SK-N-SH treated with all-trans-retinoic acid at 6 μM for 48 hours (cell line): Measurements from ENCODE around the gene TST.

Source experiments
- ATAC-seq: fragments of 200-7000 bp; cut with Tn5 transposase; 3 replicates; pipeline ENCODE4 v1.9.1; 2020; ENCODE audit warnings: mild to moderate bottlenecking, moderate library complexity
- ARNTL ChIP-seq: fragments of 450-650 bp; formaldehyde crosslinking; IDR thresholded peaks from 2 replicates; pipeline ENCODE4 v1.5.0; 2020; ENCODE audit warnings: low read depth, mild to moderate bottlenecking, moderate library complexity, borderline replicate concordance
- CSDC2 ChIP-seq: fragments of 250-450 bp; sonication (Bioruptor Pico); IDR thresholded peaks from 2 replicates; pipeline ENCODE4 v1.5.0; 2020; ENCODE audit warnings: mild to moderate bottlenecking, moderate library complexity
- ESRRG ChIP-seq: fragments of 250-450 bp; sonication (Bioruptor Pico); IDR thresholded peaks from 2 replicates; pipeline ENCODE4 v1.6.1; 2021; ENCODE audit warnings: mild to moderate bottlenecking
- GLIS3 ChIP-seq: fragments of 250-450 bp; sonication (Bioruptor Pico); IDR thresholded peaks from 2 replicates; pipeline ENCODE4 v1.5.0; 2020; ENCODE audit warnings: mild to moderate bottlenecking, moderate library complexity
- ISL1 ChIP-seq: fragments of 250-450 bp; sonication (Bioruptor Pico); IDR thresholded peaks from 2 replicates; pipeline ENCODE4 v2.1.2; 2022; ENCODE audit warnings: mild to moderate bottlenecking, moderate library complexity
- OSR1 ChIP-seq: fragments of 250-450 bp; sonication (Bioruptor Pico); IDR thresholded peaks from 2 replicates; pipeline ENCODE4 v1.8.0; 2022; ENCODE audit warnings: moderate library complexity, mild to moderate bottlenecking, inconsistent platforms
- PPARA ChIP-seq: fragments of 250-450 bp; sonication (Bioruptor Pico); IDR thresholded peaks from 2 replicates; pipeline ENCODE4 v1.5.0; 2020; ENCODE audit warnings: mild to moderate bottlenecking, borderline replicate concordance
- RARB ChIP-seq: fragments of 250-450 bp; sonication (Bioruptor Pico); IDR thresholded peaks from 2 replicates; pipeline ENCODE4 v1.8.0; 2021; ENCODE audit warnings: mild to moderate bottlenecking, moderate library complexity
- SNAI2 ChIP-seq: fragments of 250-450 bp; sonication (Bioruptor Pico); IDR thresholded peaks from 2 replicates; pipeline ENCODE4 v1.5.0; 2020; ENCODE audit warnings: mild to moderate bottlenecking, moderate library complexity
- TCF4 ChIP-seq: fragments of 250-450 bp; sonication (Bioruptor Pico); IDR thresholded peaks from 2 replicates; pipeline ENCODE4 v1.8.0; 2021; ENCODE audit warnings: mild to moderate bottlenecking, moderate library complexity, borderline replicate concordance
- TOX ChIP-seq: fragments of 250-450 bp; sonication (Bioruptor Pico); IDR thresholded peaks from 2 replicates; pipeline ENCODE4 v1.8.0; 2021; ENCODE audit warnings: mild to moderate bottlenecking, moderate library complexity, borderline replicate concordance
- ZC3H10 ChIP-seq: fragments of 250-450 bp; sonication (Bioruptor Pico); IDR thresholded peaks from 2 replicates; pipeline ENCODE4 v1.5.1; 2021; ENCODE audit warnings: mild to moderate bottlenecking, moderate library complexity
- ZFP3 ChIP-seq: fragments of 250-450 bp; sonication (Bioruptor Pico); IDR thresholded peaks from 2 replicates; pipeline ENCODE4 v1.5.0; 2020; ENCODE audit warnings: mild to moderate bottlenecking, moderate library complexity
- ZFP30 ChIP-seq: fragments of 450-650 bp; formaldehyde crosslinking; IDR thresholded peaks from 2 replicates; pipeline ENCODE4 v1.5.0; 2022; ENCODE audit warnings: mild to moderate bottlenecking, moderate library complexity
- ZNF565 ChIP-seq: fragments of 450-650 bp; formaldehyde crosslinking; conservative IDR thresholded peaks from 2 replicates; pipeline ENCODE4 v1.5.0; 2020; ENCODE audit warnings: low read depth, mild to moderate bottlenecking, moderate library complexity
- ZNF8 ChIP-seq: fragments of 450-650 bp; formaldehyde crosslinking; IDR thresholded peaks from 2 replicates; pipeline ENCODE4 v1.5.0; 2020; ENCODE audit warnings: mild to moderate bottlenecking, moderate library complexity
- TF ChIP-seq, protein P1 (sequence below): fragments of 250-450 bp; sonication (Bioruptor Pico); IDR thresholded peaks from 2 replicates; pipeline ENCODE4 v1.8.0; 2021; ENCODE audit warnings: low read depth, mild to moderate bottlenecking, moderate library complexity, borderline replicate concordance
- TF ChIP-seq, protein P2 (sequence below): fragments of 250-450 bp; sonication (Bioruptor Pico); IDR thresholded peaks from 2 replicates; pipeline ENCODE4 v1.5.1; 2020; ENCODE audit warnings: low read depth, mild to moderate bottlenecking, moderate library complexity
- TF ChIP-seq, protein P3 (sequence below): fragments of 250-450 bp; sonication (Bioruptor Pico); IDR thresholded peaks from 2 replicates; pipeline ENCODE4 v1.8.0; 2020; ENCODE audit warnings: mild to moderate bottlenecking, moderate library complexity, borderline replicate concordance
- TF ChIP-seq, protein P4 (sequence below): fragments of 250-450 bp; sonication (Bioruptor Pico); IDR thresholded peaks from 2 replicates; pipeline ENCODE4 v1.5.1; 2021; ENCODE audit warnings: mild to moderate bottlenecking, moderate library complexity
- TF ChIP-seq, protein P5 (sequence below): fragments of 250-450 bp; sonication (Bioruptor Pico); IDR thresholded peaks from 2 replicates; pipeline ENCODE4 v1.5.0; 2020; ENCODE audit warnings: mild to moderate bottlenecking, moderate library complexity

The TST gene

DNA sequence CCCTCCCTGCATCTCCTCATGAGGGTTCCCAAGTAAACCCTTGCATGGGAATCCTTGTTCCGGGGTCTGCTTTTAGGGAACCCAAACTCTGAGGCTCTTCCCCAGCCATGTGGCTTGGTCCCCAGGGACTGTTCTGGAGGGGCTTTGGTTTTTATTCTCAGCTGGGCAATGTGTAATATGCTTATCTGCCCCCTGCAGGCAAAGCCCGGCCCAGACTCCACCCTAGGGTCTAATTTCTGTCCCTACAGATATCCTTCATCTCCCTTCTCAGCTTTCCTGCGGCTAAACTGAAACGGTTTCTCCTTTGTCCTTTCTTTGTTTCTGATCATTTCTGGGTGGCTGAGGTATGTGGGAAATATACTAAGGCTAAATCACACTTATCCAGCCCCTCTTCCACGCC lies 37.1 kb downstream of the TST start (continued):
- TF ChIP-seq, protein P1, sequence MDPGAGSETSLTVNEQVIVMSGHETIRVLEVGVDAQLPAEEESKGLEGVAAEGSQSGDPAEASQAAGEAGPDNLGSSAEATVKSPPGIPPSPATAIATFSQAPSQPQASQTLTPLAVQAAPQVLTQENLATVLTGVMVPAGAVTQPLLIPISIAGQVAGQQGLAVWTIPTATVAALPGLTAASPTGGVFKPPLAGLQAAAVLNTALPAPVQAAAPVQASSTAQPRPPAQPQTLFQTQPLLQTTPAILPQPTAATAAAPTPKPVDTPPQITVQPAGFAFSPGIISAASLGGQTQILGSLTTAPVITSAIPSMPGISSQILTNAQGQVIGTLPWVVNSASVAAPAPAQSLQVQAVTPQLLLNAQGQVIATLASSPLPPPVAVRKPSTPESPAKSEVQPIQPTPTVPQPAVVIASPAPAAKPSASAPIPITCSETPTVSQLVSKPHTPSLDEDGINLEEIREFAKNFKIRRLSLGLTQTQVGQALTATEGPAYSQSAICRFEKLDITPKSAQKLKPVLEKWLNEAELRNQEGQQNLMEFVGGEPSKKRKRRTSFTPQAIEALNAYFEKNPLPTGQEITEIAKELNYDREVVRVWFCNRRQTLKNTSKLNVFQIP (CRISPR knock-in tag), result no peak

DNA sequence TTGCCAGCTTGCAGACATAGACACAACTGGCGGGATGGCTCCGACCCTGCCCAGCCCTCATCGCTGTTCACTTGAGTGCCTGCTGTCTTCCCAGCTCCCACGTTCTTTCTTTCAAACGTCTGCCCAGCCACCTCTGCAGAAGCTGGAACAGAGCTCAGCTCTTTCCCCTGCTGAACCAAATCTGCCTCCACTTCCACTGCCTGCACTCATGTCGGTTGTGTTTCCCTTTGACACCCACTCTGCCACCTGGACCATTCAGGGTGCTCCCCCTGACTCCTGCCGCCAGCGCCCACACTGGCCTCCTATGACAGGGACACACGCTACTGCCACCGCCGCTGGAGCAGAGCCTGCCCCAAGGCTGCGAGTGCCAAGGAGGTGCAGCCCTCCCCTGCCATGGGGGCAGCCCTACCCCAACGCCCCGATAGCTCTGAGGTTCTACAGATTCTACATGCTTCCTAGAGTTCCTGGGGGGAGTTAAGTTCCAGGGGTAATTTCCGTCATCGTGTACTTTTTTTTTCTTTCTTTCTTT lies 37.9 kb downstream of the TST start:
- TF ChIP-seq TOX (no peak), ESRRG (CRISPR knock-in tag) (no peak), OSR1 (no peak), SNAI2 (CRISPR knock-in tag) (no peak), ZC3H10 (CRISPR knock-in tag) (no peak), TCF4 (CRISPR knock-in tag) (no peak), ZNF8 (CRISPR knock-in tag) (no peak), ZFP30 (CRISPR knock-in tag) (no peak), ISL1 (no peak), ZFP3 (CRISPR knock-in tag) (no peak), PPARA (no peak), CSDC2 (CRISPR knock-in tag) (no peak), RARB (CRISPR knock-in tag) (no peak)
- TF ChIP-seq, protein P1 (CRISPR knock-in tag), result no peak
- TF ChIP-seq, protein P2, sequence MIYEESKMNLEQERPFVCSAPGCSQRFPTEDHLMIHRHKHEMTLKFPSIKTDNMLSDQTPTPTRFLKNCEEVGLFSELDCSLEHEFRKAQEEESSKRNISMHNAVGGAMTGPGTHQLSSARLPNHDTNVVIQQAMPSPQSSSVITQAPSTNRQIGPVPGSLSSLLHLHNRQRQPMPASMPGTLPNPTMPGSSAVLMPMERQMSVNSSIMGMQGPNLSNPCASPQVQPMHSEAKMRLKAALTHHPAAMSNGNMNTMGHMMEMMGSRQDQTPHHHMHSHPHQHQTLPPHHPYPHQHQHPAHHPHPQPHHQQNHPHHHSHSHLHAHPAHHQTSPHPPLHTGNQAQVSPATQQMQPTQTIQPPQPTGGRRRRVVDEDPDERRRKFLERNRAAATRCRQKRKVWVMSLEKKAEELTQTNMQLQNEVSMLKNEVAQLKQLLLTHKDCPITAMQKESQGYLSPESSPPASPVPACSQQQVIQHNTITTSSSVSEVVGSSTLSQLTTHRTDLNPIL (CRISPR knock-in tag), result no peak
- TF ChIP-seq, protein P3, sequence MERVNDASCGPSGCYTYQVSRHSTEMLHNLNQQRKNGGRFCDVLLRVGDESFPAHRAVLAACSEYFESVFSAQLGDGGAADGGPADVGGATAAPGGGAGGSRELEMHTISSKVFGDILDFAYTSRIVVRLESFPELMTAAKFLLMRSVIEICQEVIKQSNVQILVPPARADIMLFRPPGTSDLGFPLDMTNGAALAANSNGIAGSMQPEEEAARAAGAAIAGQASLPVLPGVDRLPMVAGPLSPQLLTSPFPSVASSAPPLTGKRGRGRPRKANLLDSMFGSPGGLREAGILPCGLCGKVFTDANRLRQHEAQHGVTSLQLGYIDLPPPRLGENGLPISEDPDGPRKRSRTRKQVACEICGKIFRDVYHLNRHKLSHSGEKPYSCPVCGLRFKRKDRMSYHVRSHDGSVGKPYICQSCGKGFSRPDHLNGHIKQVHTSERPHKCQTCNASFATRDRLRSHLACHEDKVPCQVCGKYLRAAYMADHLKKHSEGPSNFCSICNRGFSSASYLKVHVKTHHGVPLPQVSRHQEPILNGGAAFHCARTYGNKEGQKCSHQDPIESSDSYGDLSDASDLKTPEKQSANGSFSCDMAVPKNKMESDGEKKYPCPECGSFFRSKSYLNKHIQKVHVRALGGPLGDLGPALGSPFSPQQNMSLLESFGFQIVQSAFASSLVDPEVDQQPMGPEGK, result no peak
- TF ChIP-seq, protein P4, sequence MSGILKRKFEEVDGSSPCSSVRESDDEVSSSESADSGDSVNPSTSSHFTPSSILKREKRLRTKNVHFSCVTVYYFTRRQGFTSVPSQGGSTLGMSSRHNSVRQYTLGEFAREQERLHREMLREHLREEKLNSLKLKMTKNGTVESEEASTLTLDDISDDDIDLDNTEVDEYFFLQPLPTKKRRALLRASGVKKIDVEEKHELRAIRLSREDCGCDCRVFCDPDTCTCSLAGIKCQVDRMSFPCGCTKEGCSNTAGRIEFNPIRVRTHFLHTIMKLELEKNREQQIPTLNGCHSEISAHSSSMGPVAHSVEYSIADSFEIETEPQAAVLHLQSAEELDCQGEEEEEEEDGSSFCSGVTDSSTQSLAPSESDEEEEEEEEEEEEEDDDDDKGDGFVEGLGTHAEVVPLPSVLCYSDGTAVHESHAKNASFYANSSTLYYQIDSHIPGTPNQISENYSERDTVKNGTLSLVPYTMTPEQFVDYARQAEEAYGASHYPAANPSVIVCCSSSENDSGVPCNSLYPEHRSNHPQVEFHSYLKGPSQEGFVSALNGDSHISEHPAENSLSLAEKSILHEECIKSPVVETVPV (CRISPR knock-in tag), result no peak
- ATAC-seq, result no peak

DNA sequence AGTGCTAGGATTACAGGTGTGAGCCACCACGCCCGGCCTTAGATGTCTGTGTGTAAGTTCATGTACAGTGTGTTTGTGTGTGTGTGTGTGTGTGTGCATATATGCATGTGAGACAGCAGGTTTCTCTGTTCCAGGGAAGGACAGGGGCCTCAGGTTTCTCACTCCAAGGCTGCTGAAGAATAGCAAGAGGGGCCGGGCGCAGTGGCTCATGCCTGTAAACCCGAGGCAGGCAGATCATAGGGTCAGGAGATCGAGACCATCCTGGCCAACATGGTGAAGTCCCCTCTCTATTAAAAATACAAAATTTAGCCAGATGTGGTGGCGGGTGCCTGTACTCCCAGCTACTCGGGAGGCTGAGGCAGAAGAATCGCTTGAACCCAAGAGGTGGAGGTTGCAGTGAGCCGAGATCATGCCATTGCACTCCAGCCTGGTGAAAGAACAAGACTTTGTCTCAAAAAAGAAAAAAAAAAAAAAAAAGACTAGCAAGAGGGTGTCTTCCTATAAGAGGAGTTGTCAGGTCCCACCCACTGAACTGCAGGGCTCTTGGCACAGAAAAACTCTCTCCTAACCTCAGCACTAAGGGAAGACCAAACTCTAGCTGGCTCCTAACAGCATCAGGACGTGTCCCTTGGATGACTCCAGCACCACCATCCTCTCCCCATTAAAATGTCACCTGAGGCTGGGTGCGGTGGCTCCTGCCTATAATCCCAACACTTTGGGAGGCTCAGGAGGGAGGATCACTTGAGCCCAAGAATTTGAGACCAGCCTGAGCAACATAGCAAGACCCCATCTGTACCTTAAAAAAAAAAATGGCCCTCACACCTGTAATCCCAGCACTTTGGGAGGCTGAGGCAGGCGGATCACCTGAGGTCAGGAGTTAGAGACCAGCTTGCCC lies 40.0 kb downstream of the TST start:
- ATAC-seq, result no peak
- TF ChIP-seq, protein P1 (CRISPR knock-in tag), result no peak
- TF ChIP-seq TOX (no peak), ZNF8 (CRISPR knock-in tag) (no peak), PPARA (no peak), ESRRG (CRISPR knock-in tag) (no peak), ZFP30 (CRISPR knock-in tag) (no peak), ARNTL (CRISPR knock-in tag) (no peak), ZNF565 (CRISPR knock-in tag) (no peak), GLIS3 (CRISPR knock-in tag) (no peak)
- TF ChIP-seq, protein P2 (CRISPR knock-in tag), result no peak
- TF ChIP-seq, protein P5, sequence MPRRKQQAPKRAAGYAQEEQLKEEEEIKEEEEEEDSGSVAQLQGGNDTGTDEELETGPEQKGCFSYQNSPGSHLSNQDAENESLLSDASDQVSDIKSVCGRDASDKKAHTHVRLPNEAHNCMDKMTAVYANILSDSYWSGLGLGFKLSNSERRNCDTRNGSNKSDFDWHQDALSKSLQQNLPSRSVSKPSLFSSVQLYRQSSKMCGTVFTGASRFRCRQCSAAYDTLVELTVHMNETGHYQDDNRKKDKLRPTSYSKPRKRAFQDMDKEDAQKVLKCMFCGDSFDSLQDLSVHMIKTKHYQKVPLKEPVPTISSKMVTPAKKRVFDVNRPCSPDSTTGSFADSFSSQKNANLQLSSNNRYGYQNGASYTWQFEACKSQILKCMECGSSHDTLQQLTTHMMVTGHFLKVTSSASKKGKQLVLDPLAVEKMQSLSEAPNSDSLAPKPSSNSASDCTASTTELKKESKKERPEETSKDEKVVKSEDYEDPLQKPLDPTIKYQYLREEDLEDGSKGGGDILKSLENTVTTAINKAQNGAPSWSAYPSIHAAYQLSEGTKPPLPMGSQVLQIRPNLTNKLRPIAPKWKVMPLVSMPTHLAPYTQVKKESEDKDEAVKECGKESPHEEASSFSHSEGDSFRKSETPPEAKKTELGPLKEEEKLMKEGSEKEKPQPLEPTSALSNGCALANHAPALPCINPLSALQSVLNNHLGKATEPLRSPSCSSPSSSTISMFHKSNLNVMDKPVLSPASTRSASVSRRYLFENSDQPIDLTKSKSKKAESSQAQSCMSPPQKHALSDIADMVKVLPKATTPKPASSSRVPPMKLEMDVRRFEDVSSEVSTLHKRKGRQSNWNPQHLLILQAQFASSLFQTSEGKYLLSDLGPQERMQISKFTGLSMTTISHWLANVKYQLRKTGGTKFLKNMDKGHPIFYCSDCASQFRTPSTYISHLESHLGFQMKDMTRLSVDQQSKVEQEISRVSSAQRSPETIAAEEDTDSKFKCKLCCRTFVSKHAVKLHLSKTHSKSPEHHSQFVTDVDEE (CRISPR knock-in tag), result no peak
